Uterine smooth muscle cell (primary cell): ENCODE measurements around the gene ELOB. TPM values are rescaled to one million over a fixed set of nuclear protein-coding genes. Genes with fewer than 3 reads are reported as not detected.

Source experiments
- total RNA-seq: library from RNA; depleted of rRNA; stranded (reverse); fragments of >200 nt; gene quantifications from 2 replicates; pipeline ENCODE4 v1.2.3, GENCODE V29; 2014

The ELOB gene
- 377 and 396 TPM in 2 replicates for total RNA-seq

DNA sequence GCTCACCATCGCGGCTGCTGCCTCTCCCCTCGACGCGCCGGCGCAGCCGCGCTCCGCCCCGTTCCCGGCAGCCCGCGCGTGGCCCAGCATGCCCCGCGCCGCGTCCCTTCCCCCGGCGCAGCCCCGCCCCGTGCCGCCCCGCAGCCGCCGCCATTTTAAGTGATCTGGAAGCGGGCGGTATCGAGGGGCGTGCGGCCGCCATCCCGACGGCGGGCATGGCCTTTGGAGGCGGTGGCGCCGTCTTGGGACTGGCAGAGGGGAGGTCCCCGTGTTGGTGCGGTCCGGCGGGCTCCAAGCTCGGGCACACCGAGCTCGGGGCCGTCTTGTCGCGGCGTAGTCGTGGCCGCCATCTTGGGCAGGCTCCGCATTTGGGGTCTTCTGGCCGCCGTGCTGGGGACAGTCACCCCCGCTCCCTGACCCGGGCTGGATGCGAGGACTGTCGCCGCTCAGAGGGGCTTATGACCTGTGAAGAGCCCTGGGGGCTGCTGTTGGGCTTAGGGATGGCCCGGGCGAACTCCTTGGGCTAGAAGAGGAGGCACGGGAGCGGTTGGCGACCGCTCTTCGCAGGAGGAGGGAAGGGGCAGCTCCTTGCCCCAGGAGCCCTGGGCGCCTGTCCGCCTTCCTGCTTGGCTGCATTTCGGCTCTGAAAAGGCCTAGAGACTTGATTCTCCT lies at the start of gene ELOB:
ELOB (minus strand) TSS at position 50 of the 672 bp plus-strand sequence; CDS start at position 9, 41 bp downstream.

DNA sequence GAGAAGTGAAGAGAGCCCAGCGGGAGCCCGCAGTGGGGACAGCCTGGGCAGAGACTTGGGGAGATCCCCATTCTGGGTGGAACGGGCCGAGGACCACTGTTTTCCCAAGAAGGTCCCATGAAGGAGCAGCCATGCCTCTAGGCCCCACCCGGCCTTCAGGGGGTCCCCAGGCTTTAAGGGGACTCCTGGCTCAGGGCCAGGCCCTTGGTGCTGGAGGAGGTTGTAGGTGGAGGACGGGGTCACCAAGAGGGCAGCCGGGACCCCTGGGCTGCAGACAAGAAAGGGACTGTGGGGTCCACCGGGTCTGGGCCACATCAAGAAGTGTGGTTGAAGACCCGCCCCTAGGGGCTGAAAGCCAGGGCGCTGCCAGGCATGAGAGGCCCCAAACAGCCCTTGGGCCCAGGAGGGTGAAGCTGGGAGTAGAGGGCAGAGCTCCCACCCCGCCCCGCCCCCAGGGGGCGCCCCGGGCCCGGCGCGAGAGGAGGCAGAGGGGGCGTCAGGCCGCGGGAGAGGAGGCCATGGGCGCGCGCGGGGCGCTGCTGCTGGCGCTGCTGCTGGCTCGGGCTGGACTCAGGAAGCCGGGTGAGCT lies 39.8 kb upstream of the ELOB start, which contains the start of gene PRSS21:
PRSS21 (plus strand) TSS at position 487 of the 589 bp plus-strand sequence; CDS start at position 519, 32 bp downstream.

DNA sequence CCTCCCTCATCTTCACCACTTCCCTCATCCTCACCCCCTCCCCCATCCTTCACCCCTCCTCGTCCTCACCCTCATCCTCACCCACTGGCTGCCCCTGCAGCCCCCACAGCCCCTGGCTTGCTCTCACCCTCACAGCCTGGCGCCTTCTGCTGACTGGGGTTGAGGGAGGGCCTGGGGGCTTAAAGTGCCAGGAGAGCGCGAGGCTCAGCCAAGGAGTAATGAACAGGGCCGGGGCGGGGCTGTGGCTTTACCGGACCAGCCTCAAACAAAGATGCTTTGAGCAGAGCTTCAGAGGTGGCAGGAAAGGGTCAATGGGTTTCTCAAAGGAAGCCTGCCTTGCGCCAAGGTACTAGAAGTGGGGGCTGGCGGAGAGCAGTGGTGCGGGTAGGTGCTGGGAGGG lies 10.3 kb upstream of the ELOB start, which contains the start of gene PRSS33:
PRSS33 (minus strand) TSS at position 155 of the 400 bp plus-strand sequence. CDS start 1,013 bp downstream, outside the sequence.

DNA sequence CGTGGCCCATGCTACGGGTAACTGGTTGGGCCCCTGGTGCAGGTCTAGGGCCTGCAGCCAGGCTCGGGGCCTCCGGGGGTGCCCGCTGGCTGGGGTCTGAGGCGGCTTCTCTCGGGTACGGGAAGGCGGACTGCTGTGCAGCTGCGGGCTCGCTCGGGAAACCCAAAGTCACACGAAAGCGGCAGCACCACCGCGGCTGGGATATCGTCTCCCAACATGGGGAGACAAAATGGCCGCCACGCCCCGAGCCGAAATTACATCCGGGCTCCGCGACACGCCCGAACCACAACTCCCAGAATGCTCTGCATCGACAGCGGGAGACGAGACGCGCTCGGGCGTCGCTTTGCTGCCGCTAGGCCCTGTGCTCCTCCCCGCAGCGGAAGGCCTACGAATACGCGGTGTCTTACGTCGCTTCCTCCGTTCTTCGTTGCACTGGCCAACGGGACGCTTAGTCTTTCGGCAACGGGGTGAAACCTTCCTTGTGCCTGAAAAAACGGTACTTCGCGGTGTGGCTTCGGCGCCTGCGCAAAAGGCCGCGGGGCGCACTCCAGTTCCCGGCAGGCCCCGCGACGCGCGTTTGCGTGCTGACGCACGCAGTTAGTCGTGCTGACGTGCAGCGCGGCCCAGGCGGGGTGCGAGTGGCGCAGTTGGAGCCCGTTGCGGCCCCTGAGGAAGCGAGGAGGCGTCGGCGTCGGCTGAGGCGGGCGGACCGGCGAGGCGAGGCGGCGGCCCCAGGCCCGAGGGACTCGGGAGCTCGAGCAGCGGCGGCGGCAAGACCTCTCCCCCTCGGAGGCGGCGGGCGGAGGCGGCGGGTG lies 24.8 kb downstream of the ELOB start, which contains the start of gene SRRM2:
SRRM2 (plus strand) TSS at position 604 of the 815 bp plus-strand sequence. CDS start 3,727 bp downstream, outside the sequence.

Other genes starting within 250 kb of the ELOB start
- gene CEMP1, start 245.9 kb downstream of the ELOB start, total RNA-seq = 0.12 TPM in 1 of 2 replicates, not detected in the other
- 23.1 and 27.8 TPM in 2 replicates for gene PDPK1, start 239.3 kb downstream of the ELOB start, total RNA-seq
- gene KCTD5, start 94.8 kb downstream of the ELOB start, total RNA-seq = 24.7 and 26.1 TPM in 2 replicates
- 0.66 and 0.75 TPM in 2 replicates for gene PRSS27, start 57.1 kb downstream of the ELOB start, total RNA-seq
- gene SRRM2, start 24.6 kb downstream of the ELOB start, total RNA-seq = 48.1 and 55.3 TPM in 2 replicates
- not detected in 2 replicates for gene PRSS33, start 10.3 kb upstream of the ELOB start, total RNA-seq
- gene PRSS41, start 21.2 kb upstream of the ELOB start, total RNA-seq = not detected in 2 replicates
- gene PRSS21, start 40.0 kb upstream of the ELOB start, total RNA-seq = 1.6 and 3.4 TPM in 2 replicates
- 0.55 and 0.87 TPM in 2 replicates for gene ZG16B, start 53.0 kb upstream of the ELOB start, total RNA-seq
- gene PRSS22, start 80.9 kb upstream of the ELOB start, total RNA-seq = 0.12 and 1.5 TPM in 2 replicates
- gene FLYWCH2, start 105.9 kb upstream of the ELOB start, total RNA-seq = 65.2 and 78.6 TPM in 2 replicates
- gene FLYWCH1, start 134.7 kb upstream of the ELOB start, total RNA-seq = 50.8 and 70.2 TPM in 2 replicates
- gene KREMEN2, start 187.0 kb upstream of the ELOB start, total RNA-seq = 0.11 TPM in 1 of 2 replicates, not detected in the other
- 3.6 and 11.2 TPM in 2 replicates for gene PAQR4, start 192.1 kb upstream of the ELOB start, total RNA-seq
- gene PKMYT1, start 203.2 kb upstream of the ELOB start, total RNA-seq = 3.5 and 16.8 TPM in 2 replicates
- not detected in 2 replicates for gene CLDN9, start 235.6 kb upstream of the ELOB start, total RNA-seq
- not detected in 2 replicates for gene CLDN6, start 240.9 kb upstream of the ELOB start, total RNA-seq
- 269 and 359 TPM in 2 replicates for gene TNFRSF12A, start 243.1 kb upstream of the ELOB start, total RNA-seq
- gene HCFC1R1, start 246.7 kb upstream of the ELOB start, total RNA-seq = 4.6 and 17.7 TPM in 2 replicates
- 31.4 and 32.7 TPM in 2 replicates for gene THOC6, start 246.8 kb upstream of the ELOB start, total RNA-seq